ENCODE data around the gene PIK3C2A.

DNA sequence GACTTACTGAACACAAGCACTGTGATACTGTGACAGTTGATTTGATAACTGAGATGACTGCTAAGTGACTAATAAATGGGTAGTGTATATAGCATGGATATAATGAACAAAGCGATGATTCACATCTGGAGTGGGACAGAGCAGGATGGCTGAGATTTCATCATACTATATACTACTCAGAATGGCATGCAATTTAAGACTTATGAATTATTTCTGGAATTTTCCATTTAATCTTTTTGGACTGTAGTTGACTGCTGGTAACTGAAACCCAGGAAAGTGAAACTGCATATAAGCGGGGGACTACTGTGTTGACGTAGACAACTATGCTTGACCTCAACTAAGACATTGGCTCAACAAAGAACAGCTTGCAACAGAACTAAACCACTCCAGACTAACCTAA, 48.7 kb upstream of the PIK3C2A start:
- TF ChIP-seq TCF4 (CRISPR knock-in tag; IDR thresholded peaks at IDR 0.05; ENCODE audit: borderline replicate concordance) (no peak), ARNTL (CRISPR knock-in tag; IDR thresholded peaks at IDR 0.05; ENCODE audit: borderline replicate concordance, low read depth) (no peak), RARB (CRISPR knock-in tag; IDR thresholded peaks at IDR 0.05) (no peak), TOX (CRISPR knock-in tag; IDR thresholded peaks at IDR 0.05; ENCODE audit: borderline replicate concordance) (no peak), ZNF565 (CRISPR knock-in tag; conservative IDR thresholded peaks at IDR 0.05; ENCODE audit: low read depth) (no peak), ZC3H10 (CRISPR knock-in tag; IDR thresholded peaks at IDR 0.05) (no peak), GLIS3 (CRISPR knock-in tag; IDR thresholded peaks at IDR 0.05) (no peak), CSDC2 (CRISPR knock-in tag; IDR thresholded peaks at IDR 0.05) (no peak), ZFP30 (CRISPR knock-in tag; IDR thresholded peaks at IDR 0.05) (no peak)
- TF ChIP-seq, protein P1, sequence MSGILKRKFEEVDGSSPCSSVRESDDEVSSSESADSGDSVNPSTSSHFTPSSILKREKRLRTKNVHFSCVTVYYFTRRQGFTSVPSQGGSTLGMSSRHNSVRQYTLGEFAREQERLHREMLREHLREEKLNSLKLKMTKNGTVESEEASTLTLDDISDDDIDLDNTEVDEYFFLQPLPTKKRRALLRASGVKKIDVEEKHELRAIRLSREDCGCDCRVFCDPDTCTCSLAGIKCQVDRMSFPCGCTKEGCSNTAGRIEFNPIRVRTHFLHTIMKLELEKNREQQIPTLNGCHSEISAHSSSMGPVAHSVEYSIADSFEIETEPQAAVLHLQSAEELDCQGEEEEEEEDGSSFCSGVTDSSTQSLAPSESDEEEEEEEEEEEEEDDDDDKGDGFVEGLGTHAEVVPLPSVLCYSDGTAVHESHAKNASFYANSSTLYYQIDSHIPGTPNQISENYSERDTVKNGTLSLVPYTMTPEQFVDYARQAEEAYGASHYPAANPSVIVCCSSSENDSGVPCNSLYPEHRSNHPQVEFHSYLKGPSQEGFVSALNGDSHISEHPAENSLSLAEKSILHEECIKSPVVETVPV (CRISPR knock-in tag; IDR thresholded peaks at IDR 0.05) = no peak
- TF ChIP-seq, protein P2, sequence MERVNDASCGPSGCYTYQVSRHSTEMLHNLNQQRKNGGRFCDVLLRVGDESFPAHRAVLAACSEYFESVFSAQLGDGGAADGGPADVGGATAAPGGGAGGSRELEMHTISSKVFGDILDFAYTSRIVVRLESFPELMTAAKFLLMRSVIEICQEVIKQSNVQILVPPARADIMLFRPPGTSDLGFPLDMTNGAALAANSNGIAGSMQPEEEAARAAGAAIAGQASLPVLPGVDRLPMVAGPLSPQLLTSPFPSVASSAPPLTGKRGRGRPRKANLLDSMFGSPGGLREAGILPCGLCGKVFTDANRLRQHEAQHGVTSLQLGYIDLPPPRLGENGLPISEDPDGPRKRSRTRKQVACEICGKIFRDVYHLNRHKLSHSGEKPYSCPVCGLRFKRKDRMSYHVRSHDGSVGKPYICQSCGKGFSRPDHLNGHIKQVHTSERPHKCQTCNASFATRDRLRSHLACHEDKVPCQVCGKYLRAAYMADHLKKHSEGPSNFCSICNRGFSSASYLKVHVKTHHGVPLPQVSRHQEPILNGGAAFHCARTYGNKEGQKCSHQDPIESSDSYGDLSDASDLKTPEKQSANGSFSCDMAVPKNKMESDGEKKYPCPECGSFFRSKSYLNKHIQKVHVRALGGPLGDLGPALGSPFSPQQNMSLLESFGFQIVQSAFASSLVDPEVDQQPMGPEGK (CRISPR knock-in tag; IDR thresholded peaks at IDR 0.05; ENCODE audit: borderline replicate concordance) = no peak
- TF ChIP-seq, protein P3, sequence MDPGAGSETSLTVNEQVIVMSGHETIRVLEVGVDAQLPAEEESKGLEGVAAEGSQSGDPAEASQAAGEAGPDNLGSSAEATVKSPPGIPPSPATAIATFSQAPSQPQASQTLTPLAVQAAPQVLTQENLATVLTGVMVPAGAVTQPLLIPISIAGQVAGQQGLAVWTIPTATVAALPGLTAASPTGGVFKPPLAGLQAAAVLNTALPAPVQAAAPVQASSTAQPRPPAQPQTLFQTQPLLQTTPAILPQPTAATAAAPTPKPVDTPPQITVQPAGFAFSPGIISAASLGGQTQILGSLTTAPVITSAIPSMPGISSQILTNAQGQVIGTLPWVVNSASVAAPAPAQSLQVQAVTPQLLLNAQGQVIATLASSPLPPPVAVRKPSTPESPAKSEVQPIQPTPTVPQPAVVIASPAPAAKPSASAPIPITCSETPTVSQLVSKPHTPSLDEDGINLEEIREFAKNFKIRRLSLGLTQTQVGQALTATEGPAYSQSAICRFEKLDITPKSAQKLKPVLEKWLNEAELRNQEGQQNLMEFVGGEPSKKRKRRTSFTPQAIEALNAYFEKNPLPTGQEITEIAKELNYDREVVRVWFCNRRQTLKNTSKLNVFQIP (CRISPR knock-in tag; IDR thresholded peaks at IDR 0.05; ENCODE audit: borderline replicate concordance, low read depth) = no peak
